Subcutaneous abdominal adipose tissue (tissue), 5 donors: ENCODE results near the gene ACOX1.

Experiments
- H3K27ac ChIP-seq: one replicate; pipeline ENCODE4 v1.7.0; 2013; ENCODE audit warnings: low read depth, mild to moderate bottlenecking, inconsistent platforms, low read length, moderate library complexity
- H3K27me3 ChIP-seq, 5 donors: one replicate each; pipeline ENCODE4 v1.7.0; 2013; ENCODE audit warnings: low read length in 5 of 5, inconsistent platforms in 1 of 5; ENCODE audit not compliant: control insufficient read depth in 5 of 5, insufficient read depth in 4 of 5
- H3K36me3 ChIP-seq, 5 donors: one replicate each; pipeline ENCODE4 v1.7.0; 2013; ENCODE audit warnings: low read length in 5 of 5; ENCODE audit not compliant: control insufficient read depth in 5 of 5, insufficient read depth in 5 of 5
- H3K4me1 ChIP-seq, 5 donors: one replicate each; pipeline ENCODE4 v1.7.0; 2013; ENCODE audit warnings: low read length in 5 of 5, mild to moderate bottlenecking in 3 of 5, moderate library complexity in 1 of 5; ENCODE audit not compliant: control insufficient read depth in 5 of 5, insufficient read depth in 5 of 5
- H3K4me3 ChIP-seq, 5 donors: one replicate each; pipeline ENCODE4 v1.7.0; 2013; ENCODE audit warnings: low read length in 5 of 5, low read depth in 1 of 5
- H3K9ac ChIP-seq, 5 donors: one replicate each; pipeline ENCODE4 v1.7.0; 2013; ENCODE audit warnings: low read length in 5 of 5, mild to moderate bottlenecking in 4 of 5, moderate library complexity in 3 of 5
- H3K9me3 ChIP-seq, 5 donors: one replicate each; pipeline ENCODE4 v1.7.0; 2013; ENCODE audit warnings: low read length in 5 of 5; ENCODE audit not compliant: control insufficient read depth in 5 of 5
- donor health status: healthy.
- donor health status: healthy.
- donor health status: healthy.
- donor health status: healthy.
- donor health status: healthy.

The ACOX1 gene

DNA sequence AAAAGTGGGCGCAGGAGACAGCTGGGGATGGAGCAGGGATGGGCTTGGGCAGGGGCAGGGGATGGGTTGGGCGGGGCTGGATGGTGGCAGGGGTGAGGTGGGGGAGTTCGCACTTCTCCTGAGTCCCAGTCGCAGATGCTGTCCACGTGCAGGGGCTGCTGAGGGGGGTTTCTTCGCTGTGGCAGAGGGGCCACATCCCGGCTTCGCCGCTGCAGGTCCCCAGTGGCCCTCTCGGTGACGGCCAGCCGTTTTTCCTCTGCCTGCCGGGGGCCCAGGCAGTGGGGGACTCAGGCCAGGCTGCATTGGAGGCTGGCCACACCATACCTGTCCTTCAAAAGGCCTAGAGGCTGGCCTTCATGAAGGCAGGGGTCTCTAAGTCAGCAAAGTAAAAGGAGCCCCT is 39.8 kb upstream of the ACOX1 start:
- Histone ChIP-seq H3K9me3 (no peaks in the 10 kb centered on the region), H3K4me1 (peaks cover 0 to 9% (median 0%) of the 10 kb centered on the region in 5 donors), H3K36me3 (no peaks in the 10 kb centered on the region), H3K27me3 (peaks cover 5 to 17% (median 10%) of the 10 kb centered on the region in 5 donors), H3K9ac (no peak overlapping the region), H3K4me3 (no peak overlapping the region), H3K27ac (no peak overlapping the region)

DNA sequence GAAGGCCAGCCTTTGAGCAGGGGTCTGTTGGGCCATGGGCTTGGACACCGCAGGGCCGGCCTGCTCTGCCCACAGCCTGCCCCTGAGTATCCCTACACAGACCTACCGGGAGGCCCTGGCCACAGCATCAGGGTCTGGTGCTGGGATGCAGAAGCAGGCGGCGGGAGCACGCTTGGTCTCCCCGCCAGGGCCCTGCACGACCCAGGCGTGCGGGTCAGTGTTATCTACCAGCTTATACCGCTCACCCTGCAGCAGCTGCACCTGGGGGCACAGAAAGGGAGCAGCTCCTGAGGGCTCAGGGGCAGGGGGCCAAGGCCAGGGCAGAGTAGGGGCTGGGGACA is 39.3 kb upstream of the ACOX1 start:
- Histone ChIP-seq H3K4me3 (no peak overlapping the region), H3K36me3 (no peaks in the 10 kb centered on the region), H3K9ac (no peak overlapping the region), H3K4me1 (peaks cover 0 to 10% (median 0%) of the 10 kb centered on the region in 5 donors), H3K27me3 (peaks cover 5 to 13% (median 10%) of the 10 kb centered on the region in 5 donors), H3K9me3 (no peaks in the 10 kb centered on the region), H3K27ac (no peak overlapping the region)

GRCh38 chr17:76017481-76018339 is 38.7 kb upstream of the ACOX1 start:
- Histone ChIP-seq H3K9me3 (no peaks in the 10 kb centered on the region), H3K9ac (no peak overlapping the region), H3K27ac (no peak overlapping the region), H3K27me3 (peaks cover 5 to 9% (median 6%) of the 10 kb centered on the region in 5 donors), H3K36me3 (no peaks in the 10 kb centered on the region), H3K4me3 (no peak overlapping the region), H3K4me1 (peaks cover 0 to 10% (median 0%) of the 10 kb centered on the region in 5 donors)

DNA sequence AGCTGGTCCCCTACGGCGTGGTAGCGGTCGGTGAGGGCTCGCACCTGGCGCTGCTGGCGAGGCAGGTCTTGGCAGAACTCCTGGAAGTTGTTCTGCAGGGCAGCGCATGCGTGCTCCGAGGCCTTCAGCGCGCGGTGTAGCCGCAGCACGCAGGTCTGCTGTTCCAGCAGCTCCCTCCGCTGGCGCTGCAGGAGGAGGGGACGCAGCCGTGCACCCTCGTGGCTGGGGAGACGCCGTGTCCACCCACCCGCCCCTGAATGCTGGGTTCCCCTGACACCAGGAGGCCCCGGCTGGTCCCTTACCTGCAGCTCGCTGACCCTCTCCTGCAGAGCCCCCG is 35.9 kb upstream of the ACOX1 start:
- Histone ChIP-seq H3K27me3 (peaks cover 5 to 7% (median 6%) of the 10 kb centered on the region in 5 donors), H3K4me3 (no peak overlapping the region), H3K27ac (no peak overlapping the region), H3K9me3 (no peaks in the 10 kb centered on the region), H3K4me1 (peaks cover 0 to 10% (median 0%) of the 10 kb centered on the region in 5 donors), H3K9ac (no peak overlapping the region), H3K36me3 (no peaks in the 10 kb centered on the region)

DNA sequence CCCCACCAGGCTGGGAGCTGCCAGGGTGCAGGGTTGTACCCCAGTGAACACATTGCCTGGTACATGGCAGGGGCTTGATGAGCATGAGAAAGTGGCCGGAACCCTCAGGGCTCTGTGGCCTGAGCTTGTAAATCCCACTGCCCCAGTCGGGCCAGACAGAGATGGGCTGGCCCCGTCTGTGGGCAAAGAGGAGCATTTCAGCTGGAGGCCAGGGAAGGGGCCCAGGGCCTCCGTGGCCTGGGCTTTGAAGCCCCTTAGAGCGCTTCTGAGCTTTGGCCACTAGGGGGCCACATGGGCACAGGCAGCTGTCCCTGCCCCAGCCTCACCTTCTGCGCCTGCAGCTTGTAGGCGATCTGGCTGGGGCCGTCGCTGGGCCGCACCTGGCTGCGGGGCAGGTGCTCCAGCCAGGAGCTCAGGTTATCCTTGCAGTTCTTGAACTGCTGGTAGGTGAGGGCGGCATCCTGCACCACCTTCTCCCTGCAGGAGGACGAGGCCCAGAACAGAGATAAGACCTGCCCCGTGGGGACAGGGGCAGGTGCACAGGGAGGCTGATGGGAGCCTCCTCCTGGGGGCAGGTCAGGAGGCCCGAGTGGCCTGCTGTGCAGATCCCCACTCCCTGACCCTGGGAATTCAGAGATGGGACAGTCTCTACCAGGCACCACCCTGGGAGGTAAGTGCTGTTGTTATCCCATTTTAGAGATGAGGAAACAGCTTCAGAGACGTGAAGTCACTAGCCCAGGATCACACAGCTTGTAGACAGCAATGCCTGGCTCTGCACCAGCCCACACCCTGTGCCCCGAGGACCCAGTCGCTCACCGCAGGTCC is 35.3 kb upstream of the ACOX1 start:
- Histone ChIP-seq H3K27ac (no peak overlapping the region), H3K9me3 (no peaks in the 10 kb centered on the region), H3K4me1 (peaks cover 0 to 10% (median 0%) of the 10 kb centered on the region in 5 donors), H3K36me3 (no peaks in the 10 kb centered on the region), H3K27me3 (peaks cover 5 to 7% (median 6%) of the 10 kb centered on the region in 5 donors), H3K9ac (peak overlapping the region in 1 of 5 donors; percentile 4), H3K4me3 (no peak overlapping the region)

DNA sequence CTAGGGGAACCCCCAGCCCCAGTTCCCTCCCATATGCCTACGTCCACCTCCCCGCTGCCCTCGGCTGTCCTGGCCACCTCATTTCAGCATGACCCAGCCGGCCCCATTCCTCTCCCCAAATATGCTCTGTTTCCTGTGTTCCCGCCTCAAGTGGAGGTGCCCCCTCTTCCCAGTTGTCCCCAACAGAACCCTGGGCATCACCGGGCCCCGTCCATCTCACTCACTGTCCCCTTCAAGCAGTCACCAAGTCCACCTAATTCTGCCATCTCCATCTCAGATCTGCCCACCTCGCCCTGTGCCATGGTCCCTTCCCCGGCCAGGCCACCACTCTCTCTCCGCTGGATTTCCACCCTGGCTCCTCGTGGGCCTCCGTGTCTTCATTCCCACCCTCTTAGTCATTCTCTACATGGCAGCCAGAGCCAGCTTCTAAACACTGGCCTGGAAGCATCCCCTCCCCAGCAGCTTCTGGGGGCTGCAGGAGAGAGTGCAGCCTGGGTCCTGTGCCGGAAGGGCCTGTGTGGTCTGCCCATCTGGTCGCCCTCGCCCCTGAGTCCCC is 34.5 kb upstream of the ACOX1 start:
- peaks cover 0 to 10% (median 0%) of the 10 kb centered on the region in 5 donors for H3K4me1 ChIP-seq
- no peak overlapping the region for H3K27ac ChIP-seq
- peak overlapping the region in 1 of 5 donors; percentile 4 for H3K9ac ChIP-seq
- H3K36me3 ChIP-seq: no peaks in the 10 kb centered on the region
- H3K4me3 ChIP-seq: no peak overlapping the region
- no peaks in the 10 kb centered on the region for H3K9me3 ChIP-seq
- H3K27me3 ChIP-seq: peaks cover 5 to 7% (median 6%) of the 10 kb centered on the region in 5 donors

- Histone ChIP-seq H3K9ac (no peak overlapping the region), H3K27ac (no peak overlapping the region), H3K4me3 (no peak overlapping the region), H3K9me3 (no peaks in the 10 kb centered on the region), H3K27me3 (peaks cover 0 to 7% (median 6%) of the 10 kb centered on the region in 5 donors), H3K4me1 (peaks cover 0 to 10% (median 0%) of the 10 kb centered on the region in 5 donors), H3K36me3 (no peaks in the 10 kb centered on the region)
These were observed 33.0 kb upstream of the ACOX1 start for GRCh38 chr17:76011951-76012350.

- H3K9ac ChIP-seq: no peak overlapping the region
- H3K4me3 ChIP-seq: no peak overlapping the region
- peaks cover 0 to 6% (median 5%) of the 10 kb centered on the region in 5 donors for H3K27me3 ChIP-seq
- peaks cover 0 to 18% (median 8%) of the 10 kb centered on the region in 5 donors for H3K4me1 ChIP-seq
- no peaks in the 10 kb centered on the region for H3K36me3 ChIP-seq
- no peaks in the 10 kb centered on the region for H3K9me3 ChIP-seq
- no peak overlapping the region for H3K27ac ChIP-seq
These were observed 31.1 kb upstream of the ACOX1 start for GRCh38 chr17:76009969-76010661.

DNA sequence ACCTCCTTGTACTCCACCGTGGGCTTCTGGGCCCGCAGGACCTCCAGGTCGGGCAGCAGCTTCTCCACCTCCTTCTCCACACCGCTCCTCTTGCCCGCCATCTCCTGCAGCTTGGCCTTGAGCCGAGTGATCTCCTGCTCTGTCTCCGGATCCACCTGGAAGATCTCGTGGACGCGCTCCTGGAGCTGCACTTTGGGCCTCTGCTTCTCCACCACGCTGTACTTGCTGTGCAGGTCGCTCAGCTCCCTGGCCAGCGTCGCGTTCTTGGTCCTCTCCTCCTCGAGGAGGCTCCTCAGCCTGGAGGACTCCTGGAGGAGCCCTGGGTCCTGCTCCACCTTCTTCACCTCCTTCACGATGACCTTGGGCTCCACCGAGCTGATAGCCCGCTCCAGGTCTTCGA is 30.5 kb upstream of the ACOX1 start:
- H3K9ac ChIP-seq: no peak overlapping the region
- no peak overlapping the region for H3K27ac ChIP-seq
- H3K9me3 ChIP-seq: no peaks in the 10 kb centered on the region
- H3K4me3 ChIP-seq: no peak overlapping the region
- peaks cover 0 to 18% (median 12%) of the 10 kb centered on the region in 5 donors for H3K4me1 ChIP-seq
- H3K27me3 ChIP-seq: peaks cover 0 to 2% (median 0%) of the 10 kb centered on the region in 5 donors
- peaks cover 0 to 3% (median 0%) of the 10 kb centered on the region in 5 donors for H3K36me3 ChIP-seq
